Pancreas (tissue), 10 donors: ENCODE measurements around the gene WDR82. TPM values are rescaled to one million over a fixed set of nuclear protein-coding genes. Genes with fewer than 3 reads are reported as not detected.

ENCODE experiments used
- ATAC-seq, 4 donors: fragments of 200-7000 bp; cut with Tn5 transposase; one replicate each; pipeline versions ENCODE4 v1.8.0 to v1.9.1; 2020; ENCODE audit warnings: mild to moderate bottlenecking in 4 of 4, moderate library complexity in 4 of 4
- DNase-seq, 6 donors: peaks; one replicate each; pipeline ENCODE4 v3.0.0-alpha.2; 2020
- FAIRE-seq: peaks from 2 replicates; lab custom pipeline; 2012; peaks lifted over from hg19 to GRCh38; lab: Jason Lieb, UNC
- H3K27ac ChIP-seq, 4 donors: fragments of 200-600 bp; sonication (generic); 1 replicate in 3 of 4; 2 replicates in 1 of 4; pipeline versions ENCODE4 v1.5.0 to v1.8.0; 2020
- H3K27me3 ChIP-seq, 4 donors: fragments of 200-600 bp; one replicate each; pipeline ENCODE4 v1.8.0; 2021
- H3K36me3 ChIP-seq, 3 donors: fragments of 200-600 bp; sonication (generic) in 1 of 3; one replicate each; pipeline versions ENCODE4 v1.5.0 to v1.8.0; 2020 to 2021
- H3K4me1 ChIP-seq, 3 donors: fragments of 200-600 bp; one replicate each; pipeline ENCODE4 v1.8.0; 2021
- H3K4me3 ChIP-seq, 4 donors: fragments of 200-600 bp; sonication (generic) in 2 of 4; one replicate each; pipeline versions ENCODE4 v1.5.0 to v1.8.0; 2020 to 2021
- H3K9me3 ChIP-seq, 4 donors: fragments of 200-600 bp; one replicate each; pipeline ENCODE4 v1.8.0; 2021
- CTCF ChIP-seq, 4 donors: fragments of 200-600 bp; sonication (generic) in 3 of 4; IDR thresholded peaks; one replicate each; pipeline versions ENCODE4 v1.5.0 to v1.8.0; 2021; ENCODE audit warnings: antibody characterized with exemption in 4 of 4
- WGBS, 2 donors: extraction: QIAGEN DNeasy Blood & Tissue Kit; methylation state at CpG; one replicate each; pipeline ENCODE4 v1.1.7; 2013; 5-methylcytosine and 5-hydroxymethylcytosine counted together
- intact Hi-C, 3 donors: fragments of 100-400 bp; cut with DNase I; formaldehyde crosslinking; loops; one replicate each; pipeline versions ENCODE4 v1.11.1 to v1.14.2; 2022
- polyA plus RNA-seq, 2 donors: library from polyadenylated mRNA; stranded (reverse); fragments of 200-250 nt; gene quantifications; one replicate each; pipeline ENCODE4 v1.2.3, GENCODE V29; 2013
- total RNA-seq, 6 donors: library from RNA; stranded (reverse); fragmentation: NEBNext Ultra II Directional in 4 of 6; extraction: Animal tissue kit (Norgen Biotek cat#: 25700) in 4 of 6; gene quantifications; one replicate each; pipeline versions ENCODE4 v1.2.1 to v1.2.4, GENCODE V29; 2021 to 2023
- donor health status: healthy with polysubstance abuse.
- donor health status: DM: no; HTN: no; CAD: no; lungs with moderate emphysema.
- donor health status: DM: no; HTN: no; CAD: no.
- donor health status: control.
- donor health status: control.
- donor health status: Bipolar disorder and iron deficiency.
- donor health status: DM: yes; HTN: yes; CAD: no.
- donor health status: DM: no; HTN: no; CAD: no.
- donor health status: DM: no; HTN: no; CAD: no.
- donor health status: DM: yes; HTN: yes; CAD: no.

WDR82 gene
- total and polyA plus RNA-seq, 8 donors: 9.0 to 32.1 (median 18.8) TPM

GRCh38 chr3:52310861-52311575, 32.6 kb upstream of the WDR82 start:
- H3K27ac ChIP-seq: no peak overlapping the region
- no peak for TF ChIP-seq CTCF (IDR thresholded peaks at IDR 0.05)

GRCh38 chr3:52308308-52308707, 29.9 kb upstream of the WDR82 start:
- WGBS, 2 donors: 48 to 60% methylated on average over 1 of the region's 1 CpG
- DNase-seq (no peak), FAIRE-seq (no peak), ATAC-seq (no peak)
- Histone ChIP-seq H3K9me3 (no peaks in the 10 kb centered on the region), H3K27ac (no peak overlapping the region), H3K4me1 (no peaks in the 10 kb centered on the region), H3K36me3 (no peaks in the 10 kb centered on the region), H3K27me3 (no peaks in the 10 kb centered on the region), H3K4me3 (no peak overlapping the region)
- intact Hi-C loops: no loop called here
- no peak for TF ChIP-seq CTCF (IDR thresholded peaks at IDR 0.05)

More at GRCh38 chr3:52310861-52311575, 32.6 kb upstream of the WDR82 start:
- H3K4me1 ChIP-seq: no peaks in the 10 kb centered on the region
- H3K4me3 ChIP-seq: no peak overlapping the region
- ATAC-seq (no peak), FAIRE-seq (no peak), DNase-seq (no peak)
- H3K9me3 ChIP-seq: no peaks in the 10 kb centered on the region
- no peaks in the 10 kb centered on the region for H3K36me3 ChIP-seq
- WGBS, 2 donors: 90 to 96% methylated on average over 8 to 9 of the region's 9 CpGs
- H3K27me3 ChIP-seq: no peaks in the 10 kb centered on the region
- intact Hi-C loops: no loop called here

- Histone ChIP-seq H3K27me3 (no peaks in the 10 kb centered on the region), H3K36me3 (no peaks in the 10 kb centered on the region), H3K4me3 (no peak overlapping the region), H3K27ac (no peak overlapping the region), H3K4me1 (no peaks in the 10 kb centered on the region), H3K9me3 (no peaks in the 10 kb centered on the region)
- TF ChIP-seq CTCF (IDR thresholded peaks at IDR 0.05): no peak
- WGBS, 2 donors: 88 to 93% methylated on average over 4 of the region's 4 CpGs
- no peak for ATAC-seq
- peak in 1 of 6 donors; percentile 14 for DNase-seq
- intact Hi-C loops: no loop called here
- FAIRE-seq: no peak
These were observed 28.5 kb upstream of the WDR82 start for GRCh38 chr3:52306978-52307377.

GRCh38 chr3:52305926-52306325, 27.5 kb upstream of the WDR82 start:
- no peaks in the 10 kb centered on the region for H3K4me1 ChIP-seq
- H3K36me3 ChIP-seq: no peaks in the 10 kb centered on the region
- WGBS, 2 donors: 93 to 98% methylated on average over 5 of the region's 5 CpGs
- H3K4me3 ChIP-seq: no peak overlapping the region
- ATAC-seq (no peak), DNase-seq (peak in 1 of 6 donors; percentile 20), FAIRE-seq (no peak)
- no peaks in the 10 kb centered on the region for H3K9me3 ChIP-seq
- intact Hi-C loops: no loop called here
- H3K27me3 ChIP-seq: no peaks in the 10 kb centered on the region
- H3K27ac ChIP-seq: no peak overlapping the region
- TF ChIP-seq CTCF (IDR thresholded peaks at IDR 0.05): no peak

GRCh38 chr3:52303811-52304210, 25.4 kb upstream of the WDR82 start:
- DNase-seq: no peak

More at GRCh38 chr3:52303811-52304210, 25.4 kb upstream of the WDR82 start:
- TF ChIP-seq CTCF (IDR thresholded peaks at IDR 0.05): no peak
- Histone ChIP-seq H3K9me3 (no peaks in the 10 kb centered on the region), H3K4me1 (peaks cover 0 to 13% (median 5%) of the 10 kb centered on the region in 3 donors), H3K36me3 (no peaks in the 10 kb centered on the region), H3K27me3 (no peaks in the 10 kb centered on the region), H3K27ac (no peak overlapping the region), H3K4me3 (no peak overlapping the region)
- FAIRE-seq (no peak), ATAC-seq (no peak)
- WGBS, 2 donors: 87 to 90% methylated on average over 2 of the region's 2 CpGs
- intact Hi-C loops: no loop called here
